Keratinocyte (primary cell): ENCODE results near the gene ATF5. TPM values are rescaled to one million over a fixed set of nuclear protein-coding genes. Genes with fewer than 3 reads are reported as not detected.

ENCODE experiments used
- DNase-seq: peaks from one replicate; pipeline ENCODE4 v3.0.0-alpha.2; 2011; ENCODE audit warnings: low read depth, missing footprints, low spot score
- FAIRE-seq: peaks from 2 replicates; lab custom pipeline; 2011; peaks lifted over from hg19 to GRCh38; lab: Jason Lieb, UNC
- H2AFZ ChIP-seq: 2 replicates; pipeline ENCODE4 v1.6.0; 2012; ENCODE audit warnings: low read length, control low read depth, inconsistent platforms; ENCODE audit not compliant: control insufficient read depth
- H3K27ac ChIP-seq: 2 replicates; pipeline ENCODE4 v1.5.1; 2011; ENCODE audit warnings: low read length; ENCODE audit not compliant: control insufficient read depth, insufficient read depth
- H3K27me3 ChIP-seq: 3 replicates; pipeline ENCODE4 v1.6.0; 2011; ENCODE audit warnings: low read length; ENCODE audit not compliant: control insufficient read depth, insufficient read depth; ENCODE audit errors: extremely low read depth
- H3K36me3 ChIP-seq, 2 experiments: 2 replicates in 1 of 2; 3 replicates in 1 of 2; pipeline ENCODE4 v1.5.1; 2011; ENCODE audit warnings: low read length in 2 of 2, mild to moderate bottlenecking in 1 of 2; ENCODE audit not compliant: control insufficient read depth in 2 of 2, insufficient read depth in 2 of 2; ENCODE audit errors: extremely low read depth in 1 of 2
- H3K4me1 ChIP-seq: 3 replicates; pipeline ENCODE4 v1.5.1; 2011; ENCODE audit warnings: low read length; ENCODE audit not compliant: control insufficient read depth, insufficient read depth; ENCODE audit errors: extremely low read depth
- H3K4me2 ChIP-seq: 3 replicates; pipeline ENCODE4 v1.6.0; 2011; ENCODE audit warnings: low read depth, low read length; ENCODE audit not compliant: control insufficient read depth, insufficient read depth; ENCODE audit errors: extremely low read depth
- H3K4me3 ChIP-seq, 3 experiments: fragments of 200-600 bp in 1 of 3; sonication (generic) in 1 of 3; 2 replicates in 2 of 3; 3 replicates in 1 of 3; pipeline ENCODE4 v1.5.1; 2011 to 2016; ENCODE audit warnings: low read length in 3 of 3, mild to moderate bottlenecking in 3 of 3, control low read depth in 2 of 3, inconsistent platforms in 1 of 3, low read depth in 1 of 3, mixed read lengths in 1 of 3, mixed run types in 1 of 3, moderate library complexity in 1 of 3; ENCODE audit not compliant: control insufficient read depth in 2 of 3, insufficient read depth in 2 of 3; ENCODE audit errors: extremely low read depth in 1 of 3
- H3K79me2 ChIP-seq: 2 replicates; pipeline ENCODE4 v1.6.0; 2012; ENCODE audit warnings: low read length; ENCODE audit not compliant: control insufficient read depth, insufficient read depth
- H3K9ac ChIP-seq: 3 replicates; pipeline ENCODE4 v1.6.0; 2011; ENCODE audit warnings: low read length; ENCODE audit not compliant: control insufficient read depth, insufficient read depth; ENCODE audit errors: extremely low read depth
- H3K9me1 ChIP-seq: 3 replicates; pipeline ENCODE4 v1.6.0; 2011; ENCODE audit warnings: low read length; ENCODE audit not compliant: control insufficient read depth, insufficient read depth; ENCODE audit errors: extremely low read depth
- H3K9me3 ChIP-seq: 2 replicates; pipeline ENCODE4 v1.5.1; 2012; ENCODE audit warnings: low read depth, low read length; ENCODE audit not compliant: control insufficient read depth
- H4K20me1 ChIP-seq: 3 replicates; pipeline ENCODE4 v1.6.0; 2011; ENCODE audit warnings: low read length; ENCODE audit not compliant: control insufficient read depth, insufficient read depth; ENCODE audit errors: extremely low read depth
- EZH2 ChIP-seq: IDR thresholded peaks from one replicate; pipeline ENCODE4 v1.6.1; 2012; ENCODE audit warnings: inconsistent platforms, mild to moderate bottlenecking, low read length, moderate library complexity
- dilution Hi-C: fragments of 300-500 bp; cut with MboI; formaldehyde crosslinking; loops from one replicate; pipeline ENCODE4 v1.7.0; 2020; ENCODE audit warnings: low sequenced_read_pairs; ENCODE audit not compliant: extremely low pct_ligation_motif_present
- polyA plus RNA-seq, 5 experiments: library from polyadenylated mRNA; depleted of rRNA in 3 of 5; stranded (reverse) in 3 of 5; stranded (forward) in 1 of 5; unstranded in 1 of 5; fragments of >200 nt; gene quantifications; 1 replicate in 1 of 5; 2 replicates in 3 of 5; 3 replicates in 1 of 5; pipeline versions ENCODE4 v1.2.1 to v1.2.3, GENCODE V29; 2011 to 2012; ENCODE audit warnings: missing spikeins in 2 of 5, low read depth in 1 of 5, low replicate concordance in 1 of 5
- TF ChIP-seq, protein P1 (sequence below), 3 experiments: IDR thresholded peaks in 1 of 3; conservative IDR thresholded peaks in 1 of 3; optimal IDR thresholded peaks in 1 of 3; 2 replicates in 2 of 3; 3 replicates in 1 of 3; pipeline versions ENCODE3 to v1.5.1; 2011; ENCODE audit warnings: low read length in 3 of 3, mild to moderate bottlenecking in 3 of 3, moderate library complexity in 2 of 3, control low read depth in 1 of 3, inconsistent platforms in 1 of 3; ENCODE audit not compliant: insufficient read depth in 2 of 3; ENCODE audit errors: extremely low read depth in 1 of 3

Gene ATF5
- polyA plus RNA-seq, 1 donor (not counting 4 experiments of a cell fraction or from before 2014, with no cell fraction given), result 6.0 TPM

DNA sequence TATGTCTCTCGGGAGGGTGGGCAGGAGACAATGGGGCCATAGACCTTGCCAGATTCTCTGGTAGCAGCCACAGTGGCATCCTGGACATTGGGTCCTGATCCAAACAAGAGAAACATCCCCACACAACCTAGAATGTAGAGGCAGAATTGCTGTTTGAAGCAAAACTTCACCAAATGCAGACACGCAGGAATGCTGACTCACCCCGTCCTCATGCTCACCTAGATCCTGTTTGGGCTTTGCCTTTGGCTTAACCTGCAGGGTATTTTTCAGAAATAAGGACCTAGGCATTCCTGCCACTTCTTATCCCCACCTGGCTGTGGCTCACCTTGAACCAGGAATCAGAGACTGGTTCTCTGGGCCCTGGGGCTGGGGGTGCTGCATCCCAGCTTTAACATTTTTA lies 44.2 kb upstream of the ATF5 start:
- Histone ChIP-seq H3K36me3 (peaks cover 25 to 34% of the 10 kb centered on the region in 2 experiments), H2AFZ (no peak overlapping the region), H3K9me1 (no peaks in the 10 kb centered on the region), H3K9me3 (peaks cover 4% of the 10 kb centered on the region), H3K4me3 (no peak overlapping the region), H3K4me1 (peaks cover 5% of the 10 kb centered on the region), H3K79me2 (no peaks in the 10 kb centered on the region), H3K9ac (no peak overlapping the region), H3K4me2 (no peak overlapping the region), H3K27ac (no peak overlapping the region), H3K27me3 (no peaks in the 10 kb centered on the region), H4K20me1 (no peaks in the 10 kb centered on the region)
- FAIRE-seq, result peak; percentile 44
- no peak for TF ChIP-seq EZH2
- TF ChIP-seq, protein P1, sequence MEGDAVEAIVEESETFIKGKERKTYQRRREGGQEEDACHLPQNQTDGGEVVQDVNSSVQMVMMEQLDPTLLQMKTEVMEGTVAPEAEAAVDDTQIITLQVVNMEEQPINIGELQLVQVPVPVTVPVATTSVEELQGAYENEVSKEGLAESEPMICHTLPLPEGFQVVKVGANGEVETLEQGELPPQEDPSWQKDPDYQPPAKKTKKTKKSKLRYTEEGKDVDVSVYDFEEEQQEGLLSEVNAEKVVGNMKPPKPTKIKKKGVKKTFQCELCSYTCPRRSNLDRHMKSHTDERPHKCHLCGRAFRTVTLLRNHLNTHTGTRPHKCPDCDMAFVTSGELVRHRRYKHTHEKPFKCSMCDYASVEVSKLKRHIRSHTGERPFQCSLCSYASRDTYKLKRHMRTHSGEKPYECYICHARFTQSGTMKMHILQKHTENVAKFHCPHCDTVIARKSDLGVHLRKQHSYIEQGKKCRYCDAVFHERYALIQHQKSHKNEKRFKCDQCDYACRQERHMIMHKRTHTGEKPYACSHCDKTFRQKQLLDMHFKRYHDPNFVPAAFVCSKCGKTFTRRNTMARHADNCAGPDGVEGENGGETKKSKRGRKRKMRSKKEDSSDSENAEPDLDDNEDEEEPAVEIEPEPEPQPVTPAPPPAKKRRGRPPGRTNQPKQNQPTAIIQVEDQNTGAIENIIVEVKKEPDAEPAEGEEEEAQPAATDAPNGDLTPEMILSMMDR (optimal IDR thresholded peaks at IDR 0.05 in 1 of 3, IDR thresholded peaks at IDR 0.05 in 1 of 3, conservative IDR thresholded peaks at IDR 0.05 in 1 of 3; ENCODE audit: extremely low read depth in 1 of 3, insufficient read depth in 2 of 3, low read length in 3 of 3), result no peak
- no peak for DNase-seq
- dilution Hi-C loops, result no loop called here

DNA sequence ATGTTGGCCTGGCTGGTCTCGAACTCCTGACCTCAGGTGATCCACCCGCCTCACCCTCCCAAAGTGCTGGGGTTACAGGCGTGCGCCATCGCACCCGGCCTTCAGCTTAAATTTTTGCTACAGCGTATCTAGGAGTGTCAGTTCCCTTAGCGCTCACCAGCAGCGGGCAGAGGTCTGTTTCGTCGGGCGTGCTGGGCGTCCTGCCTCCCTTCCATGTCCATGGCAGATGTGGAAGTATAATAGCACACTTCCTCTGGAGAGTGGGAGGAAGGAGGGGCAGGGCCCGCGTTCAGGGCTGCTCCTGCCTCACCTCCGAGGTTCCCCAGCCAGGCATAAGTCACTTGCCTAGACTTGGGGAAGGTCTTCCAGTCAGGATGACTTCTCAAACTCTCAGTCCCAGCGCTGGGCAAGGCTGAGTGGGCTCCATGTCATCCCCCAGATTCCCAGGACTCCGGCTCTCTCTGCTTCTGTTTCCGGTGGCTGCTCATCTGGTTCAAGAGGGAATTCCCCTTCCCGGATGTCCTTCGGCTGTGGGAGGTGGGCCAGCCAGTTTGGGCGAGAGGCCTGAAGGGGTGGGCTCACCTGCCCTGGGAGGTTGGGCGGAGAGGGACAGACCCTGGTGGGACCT lies 41.9 kb upstream of the ATF5 start:
- Histone ChIP-seq H3K4me1 (peaks cover 7% of the 10 kb centered on the region), H3K9me1 (no peaks in the 10 kb centered on the region), H3K9me3 (peaks cover 4% of the 10 kb centered on the region), H3K79me2 (no peaks in the 10 kb centered on the region), H3K9ac (no peak overlapping the region), H3K36me3 (peaks cover 14 to 21% of the 10 kb centered on the region in 2 experiments), H3K4me3 (no peak overlapping the region), H3K27me3 (peaks cover 7% of the 10 kb centered on the region), H2AFZ (no peak overlapping the region), H4K20me1 (no peaks in the 10 kb centered on the region), H3K4me2 (no peak overlapping the region), H3K27ac (no peak overlapping the region)
- no peak for FAIRE-seq
- dilution Hi-C loops, result no loop called here
- TF ChIP-seq, protein P1 (optimal IDR thresholded peaks at IDR 0.05 in 1 of 3, IDR thresholded peaks at IDR 0.05 in 1 of 3, conservative IDR thresholded peaks at IDR 0.05 in 1 of 3; ENCODE audit: extremely low read depth in 1 of 3, insufficient read depth in 2 of 3, low read length in 3 of 3), result no peak
- no peak for TF ChIP-seq EZH2
- DNase-seq, result no peak
